Measurements from ENCODE around the gene SDHAF1. TPM values are rescaled to one million over a fixed set of nuclear protein-coding genes. Genes with fewer than 3 reads are reported as not detected.

SDHAF1 gene
- total and polyA plus RNA-seq, 11 donors: 9.7 to 41.8 (median 11.4) TPM

- peaks cover 0 to 6% (median 4%) of the 10 kb centered on the region in 9 donors for H3K36me3 ChIP-seq
- peak overlapping the region in 1 of 12 donors; percentile 64 for H3K27ac ChIP-seq
- WGBS, 4 donors: 84 to 97% (median 94%) methylated on average over 2 of the region's 2 CpGs
- TF ChIP-seq POLR2A (IDR thresholded peaks at IDR 0.05): no peak
- no peak for TF ChIP-seq CTCF (IDR thresholded peaks at IDR 0.05)
- no peak for ATAC-seq
- H3K4me1 ChIP-seq: peaks cover 0 to 7% (median 0%) of the 10 kb centered on the region in 12 donors
- H3K27me3 ChIP-seq: no peaks in the 10 kb centered on the region
- no peak for DNase-seq
- H3K4me3 ChIP-seq: no peak overlapping the region
- no peaks in the 10 kb centered on the region for H3K9me3 ChIP-seq
- intact Hi-C loops (cut with DNase I): no loop called here
Measured at GRCh38 chr19:36043952-36044351, 49.0 kb downstream of the SDHAF1 start.

Other genes with a start within 250 kb of the SDHAF1 start
- 10 to 100 TPM; 14.3 to 32.8 (median 20.9) TPM for gene U2AF1L4, start 249.8 kb upstream of the SDHAF1 start, total RNA-seq
- gene U2AF1L4, start 249.8 kb upstream of the SDHAF1 start, polyA plus RNA-seq: 10 to 100 TPM in 1 of 2 donors, 1 to 10 TPM in 1; 7.2 to 27.1 TPM
- gene PSENEN, start 249.5 kb upstream of the SDHAF1 start, total RNA-seq: 10 to 100 TPM; 25.2 to 69.0 (median 40.9) TPM
- 10 to 100 TPM; 52.6 to 95.1 TPM for gene PSENEN, start 249.5 kb upstream of the SDHAF1 start, polyA plus RNA-seq
- 10 to 100 TPM in 3 of 9 donors, 1 to 10 TPM in 6; 3.7 to 12.2 (median 7.6) TPM for gene LIN37, start 246.6 kb upstream of the SDHAF1 start, total RNA-seq
- 10 to 100 TPM; 20.1 to 23.0 TPM for gene LIN37, start 246.6 kb upstream of the SDHAF1 start, polyA plus RNA-seq
- 1,000 to 10,000 TPM in 1 of 9 donors, 100 to 1,000 TPM in 8; 226 to 1,012 (median 652) TPM for gene HSPB6, start 238.2 kb upstream of the SDHAF1 start, total RNA-seq
- 100 to 1,000 TPM; 156 to 457 TPM for gene HSPB6, start 238.2 kb upstream of the SDHAF1 start, polyA plus RNA-seq
- 10 to 100 TPM in 4 of 9 donors, 1 to 10 TPM in 5; 1.9 to 19.7 (median 9.7) TPM for gene PROSER3, start 237.0 kb upstream of the SDHAF1 start, total RNA-seq
- 10 to 100 TPM in 1 of 2 donors, 1 to 10 TPM in 1; 6.0 to 12.8 TPM for gene PROSER3, start 237.0 kb upstream of the SDHAF1 start, polyA plus RNA-seq
- gene ARHGAP33, start 219.6 kb upstream of the SDHAF1 start, total RNA-seq: 1 to 10 TPM in 8 of 9 donors, under 1 TPM in 1; 0.50 to 7.8 (median 5.7) TPM
- gene ARHGAP33, start 219.6 kb upstream of the SDHAF1 start, polyA plus RNA-seq: 1 to 10 TPM; 3.2 to 3.4 TPM
- gene PRODH2, start 182.3 kb upstream of the SDHAF1 start, total RNA-seq: not detected
- gene PRODH2, start 182.3 kb upstream of the SDHAF1 start, polyA plus RNA-seq: not detected
- gene NPHS1, start 142.7 kb upstream of the SDHAF1 start, total RNA-seq: 1 to 10 TPM in 1 of 9 donors, not detected in 8; 1.0 TPM
- gene NPHS1, start 142.7 kb upstream of the SDHAF1 start, polyA plus RNA-seq: not detected
- under 1 TPM in 1 of 9 donors, not detected in 8; 0.77 TPM for gene KIRREL2, start 138.3 kb upstream of the SDHAF1 start, total RNA-seq
- gene KIRREL2, start 138.3 kb upstream of the SDHAF1 start, polyA plus RNA-seq: not detected
- gene APLP1, start 126.6 kb upstream of the SDHAF1 start, total RNA-seq: 10 to 100 TPM in 8 of 9 donors, 1 to 10 TPM in 1; 8.9 to 44.3 (median 25.3) TPM
- gene APLP1, start 126.6 kb upstream of the SDHAF1 start, polyA plus RNA-seq: 10 to 100 TPM in 1 of 2 donors, 1 to 10 TPM in 1; 2.1 to 19.0 TPM
- gene NFKBID, start 94.6 kb upstream of the SDHAF1 start, total RNA-seq: 10 to 100 TPM in 1 of 9 donors, 1 to 10 TPM in 7, under 1 TPM in 1; 0.79 to 12.3 (median 3.0) TPM
- gene NFKBID, start 94.6 kb upstream of the SDHAF1 start, polyA plus RNA-seq: 1 to 10 TPM; 2.8 to 3.1 TPM
- gene HCST, start 92.7 kb upstream of the SDHAF1 start, total RNA-seq: 10 to 100 TPM in 2 of 9 donors, 1 to 10 TPM in 6, not detected in 1; 2.3 to 31.7 (median 4.7) TPM
- gene HCST, start 92.7 kb upstream of the SDHAF1 start, polyA plus RNA-seq: 10 to 100 TPM in 1 of 2 donors, 1 to 10 TPM in 1; 3.2 to 10.1 TPM
- gene TYROBP, start 86.9 kb upstream of the SDHAF1 start, total RNA-seq: 100 to 1,000 TPM in 2 of 9 donors, 10 to 100 TPM in 7; 12.6 to 237 (median 19.4) TPM
- 10 to 100 TPM; 17.1 to 42.7 TPM for gene TYROBP, start 86.9 kb upstream of the SDHAF1 start, polyA plus RNA-seq
- gene LRFN3, start 58.8 kb upstream of the SDHAF1 start, total RNA-seq: 10 to 100 TPM in 3 of 9 donors, 1 to 10 TPM in 6; 4.5 to 18.6 (median 8.5) TPM
- 10 to 100 TPM in 1 of 2 donors, 1 to 10 TPM in 1; 6.3 to 14.7 TPM for gene LRFN3, start 58.8 kb upstream of the SDHAF1 start, polyA plus RNA-seq
- gene SYNE4, start 13.6 kb downstream of the SDHAF1 start, total RNA-seq: under 1 TPM in 5 of 9 donors, not detected in 4; 0.12 to 0.50 (median 0.19) TPM
- gene SYNE4, start 13.6 kb downstream of the SDHAF1 start, polyA plus RNA-seq: under 1 TPM; 0.15 to 0.17 TPM
- 10 to 100 TPM in 6 of 9 donors, 1 to 10 TPM in 3; 7.3 to 22.5 (median 11.5) TPM for gene ALKBH6, start 19.0 kb downstream of the SDHAF1 start, total RNA-seq
- 10 to 100 TPM; 13.4 TPM for gene ALKBH6, start 19.0 kb downstream of the SDHAF1 start, polyA plus RNA-seq
- gene CLIP3, start 37.7 kb downstream of the SDHAF1 start, total RNA-seq: 1 to 10 TPM; 2.2 to 8.0 (median 4.3) TPM
- gene CLIP3, start 37.7 kb downstream of the SDHAF1 start, polyA plus RNA-seq: 1 to 10 TPM; 1.3 TPM
- 1 to 10 TPM; 2.3 to 6.0 (median 4.3) TPM for gene THAP8, start 59.1 kb downstream of the SDHAF1 start, total RNA-seq
- gene THAP8, start 59.1 kb downstream of the SDHAF1 start, polyA plus RNA-seq: 1 to 10 TPM; 6.0 to 7.3 TPM
- gene WDR62, start 59.7 kb downstream of the SDHAF1 start, total RNA-seq: 10 to 100 TPM in 3 of 9 donors, 1 to 10 TPM in 6; 2.5 to 24.3 (median 7.7) TPM
- 10 to 100 TPM in 1 of 2 donors, 1 to 10 TPM in 1; 1.4 to 20.6 TPM for gene WDR62, start 59.7 kb downstream of the SDHAF1 start, polyA plus RNA-seq
- not detected for gene OVOL3, start 116.0 kb downstream of the SDHAF1 start, total RNA-seq
- not detected for gene OVOL3, start 116.0 kb downstream of the SDHAF1 start, polyA plus RNA-seq
- 100 to 1,000 TPM in 5 of 9 donors, 10 to 100 TPM in 4; 80.4 to 153 (median 107) TPM for gene POLR2I, start 119.7 kb downstream of the SDHAF1 start, total RNA-seq
- gene POLR2I, start 119.7 kb downstream of the SDHAF1 start, polyA plus RNA-seq: 100 to 1,000 TPM in 1 of 2 donors, 10 to 100 TPM in 1; 93.1 to 180 TPM
- gene TBCB, start 120.3 kb downstream of the SDHAF1 start, total RNA-seq: 100 to 1,000 TPM in 6 of 9 donors, 10 to 100 TPM in 3; 89.8 to 146 (median 111) TPM
- gene TBCB, start 120.3 kb downstream of the SDHAF1 start, polyA plus RNA-seq: 100 to 1,000 TPM; 109 to 171 TPM
- gene CAPNS1, start 144.9 kb downstream of the SDHAF1 start, total RNA-seq: 1,000 to 10,000 TPM in 1 of 9 donors, 100 to 1,000 TPM in 8; 272 to 1,054 (median 860) TPM
- gene CAPNS1, start 144.9 kb downstream of the SDHAF1 start, polyA plus RNA-seq: 1,000 to 10,000 TPM in 1 of 2 donors, 100 to 1,000 TPM in 1; 956 to 1,083 TPM
- 1,000 to 10,000 TPM in 7 of 9 donors, 100 to 1,000 TPM in 2; 414 to 2,982 (median 2,187) TPM for gene COX7A1, start 157.3 kb downstream of the SDHAF1 start, total RNA-seq
- gene COX7A1, start 157.3 kb downstream of the SDHAF1 start, polyA plus RNA-seq: 1,000 to 10,000 TPM in 1 of 2 donors, 100 to 1,000 TPM in 1; 470 to 2,188 TPM
- 1 to 10 TPM; 2.3 to 4.3 (median 3.0) TPM for gene ZNF565, start 219.5 kb downstream of the SDHAF1 start, total RNA-seq
- gene ZNF565, start 219.5 kb downstream of the SDHAF1 start, polyA plus RNA-seq: 1 to 10 TPM; 2.6 to 3.6 TPM
- 10 to 100 TPM; 28.2 to 53.7 (median 35.1) TPM for gene ZNF146, start 219.9 kb downstream of the SDHAF1 start, total RNA-seq
- 10 to 100 TPM; 14.1 to 41.1 TPM for gene ZNF146, start 219.9 kb downstream of the SDHAF1 start, polyA plus RNA-seq

All from heart left ventricle (tissue), 16 donors.